ENCODE data around the gene WDR91.

GRCh38 chr7:135181929-135182678 lies 29.2 kb downstream of the WDR91 start:
- no peak for TF ChIP-seq YY1 (IDR thresholded peaks at IDR 0.05; ENCODE audit: insufficient read depth, insufficient read length)
- no peak for TF ChIP-seq SUZ12 (IDR thresholded peaks at IDR 0.05; ENCODE audit: extremely low read depth, insufficient read depth, insufficient read length)

Measured in NT2/D1 (cell line).